Brain microvascular endothelial cell (primary cell): ENCODE data around the gene PTGDS.

ENCODE experiments used
- DNase-seq: peaks from one replicate; pipeline ENCODE4 v3.0.0-alpha.2; 2020
- H3K27ac ChIP-seq: fragments of 250-450 bp; sonication (Bioruptor Pico); 2 replicates; pipeline ENCODE4 v1.5.1; 2020; ENCODE audit warnings: mild to moderate bottlenecking, moderate library complexity
- H3K27me3 ChIP-seq: fragments of 250-450 bp; sonication (Bioruptor Pico); replicated peaks from 2 replicates; pipeline ENCODE4 v1.5.1; 2020; ENCODE audit warnings: mild to moderate bottlenecking
- H3K36me3 ChIP-seq: fragments of 250-450 bp; sonication (Bioruptor Pico); replicated peaks from 2 replicates; pipeline ENCODE4 v1.5.1; 2020; ENCODE audit warnings: mild to moderate bottlenecking
- H3K4me3 ChIP-seq: 2 replicates; pipeline ENCODE4 v1.5.1; 2011; ENCODE audit warnings: low read depth, mild to moderate bottlenecking, control low read depth, low read length, moderate library complexity
- CTCF ChIP-seq: IDR thresholded peaks from 2 replicates; pipeline ENCODE4 v1.5.1; 2011; ENCODE audit warnings: low read depth, mild to moderate bottlenecking, moderate library complexity, low read length, control low read depth, inconsistent platforms; ENCODE audit errors: missing control alignments
- in situ Hi-C: cut with HindIII; loops from 2 replicates; pipeline ENCODE4 v1.10.0; 2017; ENCODE audit warnings: low sequenced_read_pairs, low pct_ligation_motif_present

The PTGDS gene

GRCh38 chr9:136978865-136979544, 1.7 kb downstream of the PTGDS start:
- Histone ChIP-seq H3K27ac (no peak overlapping the region), H3K36me3 (no peaks in the 10 kb centered on the region), H3K27me3 (no peaks in the 10 kb centered on the region), H3K4me3 (no peak overlapping the region)
- in situ Hi-C loops = no loop called here
- TF ChIP-seq CTCF = no peak
- no peak for DNase-seq

- no peak overlapping the region for H3K4me3 ChIP-seq
- no peak for DNase-seq
- in situ Hi-C loops = no loop called here
- H3K36me3 ChIP-seq = no peaks in the 10 kb centered on the region
- no peak overlapping the region for H3K27ac ChIP-seq
- no peak for TF ChIP-seq CTCF
- H3K27me3 ChIP-seq = peaks cover 8% of the 10 kb centered on the region
Observed at GRCh38 chr9:136979769-136980587, 2.7 kb downstream of the PTGDS start.

GRCh38 chr9:136980669-136981478, 3.6 kb downstream of the PTGDS start:
- no peaks in the 10 kb centered on the region for H3K36me3 ChIP-seq
- H3K4me3 ChIP-seq = no peak overlapping the region
- no peak overlapping the region for H3K27ac ChIP-seq
- no peak for DNase-seq
- no peak for TF ChIP-seq CTCF
- H3K27me3 ChIP-seq = peaks cover 15% of the 10 kb centered on the region
- in situ Hi-C loops = no loop called here

- Histone ChIP-seq H3K27ac (no peak overlapping the region), H3K27me3 (peaks cover 23% of the 10 kb centered on the region), H3K4me3 (no peak overlapping the region), H3K36me3 (no peaks in the 10 kb centered on the region)
- TF ChIP-seq CTCF = no peak
- no peak for DNase-seq
- in situ Hi-C loops = no loop called here
Observed at GRCh38 chr9:136981588-136982231, 4.4 kb downstream of the PTGDS start.

- no peak within 1 kb of the TSS for H3K27ac ChIP-seq
- in situ Hi-C loops = no loop called here
- H3K36me3 ChIP-seq = no peaks in the 10 kb centered on the region
- peaks cover 23% of the 10 kb centered on the region for H3K27me3 ChIP-seq
- no peak for TF ChIP-seq CTCF
- no peak for DNase-seq
- H3K4me3 ChIP-seq = no peak within 1 kb of the TSS
Observed at GRCh38 chr9:136982232-136983051, 5.1 kb downstream of the PTGDS start, which contains the start of gene LCNL1. Gene LCNL1 (plus strand): TSS chr9:136982993. CDS start chr9:136983587, 594 bp downstream.
